Chondrocyte (in vitro differentiated cells): ENCODE measurements around the gene MYCBPAP. TPM values are rescaled to one million over a fixed set of nuclear protein-coding genes. Genes with fewer than 3 reads are reported as not detected.
A peak's percentile ranks its signal among the peaks of the same experiment; 100 is the strongest.

Experiments used
- DNase-seq: peaks from one replicate; pipeline ENCODE4 v3.0.0; 2021; ENCODE audit warnings: mixed read lengths, low spot score
- H3K27ac Mint-ChIP-seq: one replicate; pipeline ENCODE4 v1.8.0; 2021; ENCODE audit warnings: mild to moderate bottlenecking, moderate library complexity, mixed read lengths; ENCODE audit not compliant: unreplicated experiment
- H3K27me3 Mint-ChIP-seq: 2 replicates; pipeline ENCODE4 v1.8.0; 2021; ENCODE audit warnings: low read depth, mixed read lengths
- H3K36me3 Mint-ChIP-seq: 2 replicates; pipeline ENCODE4 v1.8.0; 2021; ENCODE audit warnings: low read depth, mixed read lengths
- H3K4me1 Mint-ChIP-seq: 2 replicates; pipeline ENCODE4 v1.8.0; 2021; ENCODE audit warnings: low read depth, mild to moderate bottlenecking, mixed read lengths
- H3K4me3 Mint-ChIP-seq: one replicate; pipeline ENCODE4 v1.8.0; 2021; ENCODE audit warnings: mild to moderate bottlenecking, moderate library complexity, mixed read lengths; ENCODE audit not compliant: unreplicated experiment
- H3K9me3 Mint-ChIP-seq: 2 replicates; pipeline ENCODE4 v1.8.0; 2021; ENCODE audit warnings: low read depth, mixed read lengths
- total RNA-seq: library from RNA; stranded (reverse); gene quantifications from 3 replicates; pipeline ENCODE4 v1.2.1, GENCODE V29; 2021
- TF ChIP-seq, protein P1 (sequence below): fragments of 200-600 bp; sonication (generic); IDR thresholded peaks from 2 replicates; pipeline ENCODE4 v1.5.0; 2021; ENCODE audit warnings: antibody characterized with exemption, mild to moderate bottlenecking, moderate library complexity

Gene MYCBPAP
- total RNA-seq, 1 donor from 2014 or later: 0.99 TPM

DNA sequence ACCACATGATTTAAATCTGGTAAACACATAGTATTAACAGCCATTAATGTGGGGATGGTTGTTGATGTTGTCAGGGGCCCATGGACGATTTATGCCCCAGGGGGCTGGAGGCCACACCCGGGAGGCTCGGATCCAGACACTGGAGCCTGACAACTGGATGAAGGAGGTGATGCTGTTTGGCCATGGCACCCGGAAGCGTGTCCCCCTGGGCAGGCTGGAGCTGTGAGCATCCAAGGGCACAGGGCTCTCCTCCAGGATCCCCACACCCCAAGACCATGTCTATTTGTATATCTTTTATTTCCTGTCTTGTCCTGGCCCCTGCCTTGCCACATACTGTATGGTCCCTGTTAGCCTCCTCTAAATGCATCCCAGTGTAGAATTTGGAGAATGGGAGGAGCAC lies 25.0 kb upstream of the MYCBPAP start:
- H3K4me3 Mint-ChIP-seq: no peak overlapping the region
- TF ChIP-seq, protein P1, sequence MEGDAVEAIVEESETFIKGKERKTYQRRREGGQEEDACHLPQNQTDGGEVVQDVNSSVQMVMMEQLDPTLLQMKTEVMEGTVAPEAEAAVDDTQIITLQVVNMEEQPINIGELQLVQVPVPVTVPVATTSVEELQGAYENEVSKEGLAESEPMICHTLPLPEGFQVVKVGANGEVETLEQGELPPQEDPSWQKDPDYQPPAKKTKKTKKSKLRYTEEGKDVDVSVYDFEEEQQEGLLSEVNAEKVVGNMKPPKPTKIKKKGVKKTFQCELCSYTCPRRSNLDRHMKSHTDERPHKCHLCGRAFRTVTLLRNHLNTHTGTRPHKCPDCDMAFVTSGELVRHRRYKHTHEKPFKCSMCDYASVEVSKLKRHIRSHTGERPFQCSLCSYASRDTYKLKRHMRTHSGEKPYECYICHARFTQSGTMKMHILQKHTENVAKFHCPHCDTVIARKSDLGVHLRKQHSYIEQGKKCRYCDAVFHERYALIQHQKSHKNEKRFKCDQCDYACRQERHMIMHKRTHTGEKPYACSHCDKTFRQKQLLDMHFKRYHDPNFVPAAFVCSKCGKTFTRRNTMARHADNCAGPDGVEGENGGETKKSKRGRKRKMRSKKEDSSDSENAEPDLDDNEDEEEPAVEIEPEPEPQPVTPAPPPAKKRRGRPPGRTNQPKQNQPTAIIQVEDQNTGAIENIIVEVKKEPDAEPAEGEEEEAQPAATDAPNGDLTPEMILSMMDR: no peak
- H3K27me3 Mint-ChIP-seq: no peaks in the 10 kb centered on the region
- H3K4me1 Mint-ChIP-seq: peaks cover 25% of the 10 kb centered on the region
- H3K36me3 Mint-ChIP-seq: peaks cover 16% of the 10 kb centered on the region
- no peak for DNase-seq
- H3K9me3 Mint-ChIP-seq: no peaks in the 10 kb centered on the region
- peak overlapping the region; percentile 68 for H3K27ac Mint-ChIP-seq

DNA sequence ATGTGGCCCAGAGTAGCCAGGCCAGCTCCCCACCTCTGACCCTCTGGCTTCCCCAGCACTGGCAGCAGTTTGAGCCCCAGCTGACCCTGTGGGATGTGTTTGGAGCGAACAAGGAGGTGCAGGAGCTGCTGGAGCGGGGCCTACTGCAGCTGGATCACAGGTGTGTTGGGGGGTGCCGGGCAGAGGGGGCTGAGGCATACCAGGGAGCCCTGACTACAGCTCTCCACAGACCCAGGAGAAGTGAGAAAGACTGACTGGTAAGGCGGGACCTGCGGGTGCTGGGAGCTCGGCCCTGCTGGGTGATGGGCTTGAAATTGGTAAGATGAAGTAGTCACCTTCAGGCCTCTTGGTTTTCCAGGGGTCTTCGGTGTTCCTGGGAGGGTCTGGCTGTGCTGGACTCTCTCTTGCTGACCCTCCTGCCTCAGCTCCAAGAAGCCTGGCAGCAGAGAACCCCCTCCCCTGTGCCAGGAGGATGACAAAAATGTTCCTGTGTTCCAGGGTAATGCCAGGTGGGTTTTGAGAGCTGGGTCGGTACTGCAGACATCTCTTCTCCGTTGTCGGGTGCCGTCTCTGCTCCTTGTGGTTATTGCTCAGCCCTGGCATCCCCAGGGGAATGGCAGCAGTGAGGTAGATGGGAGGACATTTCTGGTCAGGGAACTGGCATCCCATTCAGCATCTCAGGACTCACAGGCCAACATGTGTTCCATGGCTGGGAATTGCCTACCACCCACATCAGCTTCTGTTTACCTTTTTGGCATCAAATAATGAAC lies 23.7 kb upstream of the MYCBPAP start:
- TF ChIP-seq, protein P1: no peak
- H3K4me3 Mint-ChIP-seq: no peak overlapping the region
- H3K27ac Mint-ChIP-seq: no peak overlapping the region
- H3K9me3 Mint-ChIP-seq: no peaks in the 10 kb centered on the region
- H3K4me1 Mint-ChIP-seq: peaks cover 18% of the 10 kb centered on the region
- no peak for DNase-seq
- no peaks in the 10 kb centered on the region for H3K27me3 Mint-ChIP-seq
- H3K36me3 Mint-ChIP-seq: peaks cover 16% of the 10 kb centered on the region

DNA sequence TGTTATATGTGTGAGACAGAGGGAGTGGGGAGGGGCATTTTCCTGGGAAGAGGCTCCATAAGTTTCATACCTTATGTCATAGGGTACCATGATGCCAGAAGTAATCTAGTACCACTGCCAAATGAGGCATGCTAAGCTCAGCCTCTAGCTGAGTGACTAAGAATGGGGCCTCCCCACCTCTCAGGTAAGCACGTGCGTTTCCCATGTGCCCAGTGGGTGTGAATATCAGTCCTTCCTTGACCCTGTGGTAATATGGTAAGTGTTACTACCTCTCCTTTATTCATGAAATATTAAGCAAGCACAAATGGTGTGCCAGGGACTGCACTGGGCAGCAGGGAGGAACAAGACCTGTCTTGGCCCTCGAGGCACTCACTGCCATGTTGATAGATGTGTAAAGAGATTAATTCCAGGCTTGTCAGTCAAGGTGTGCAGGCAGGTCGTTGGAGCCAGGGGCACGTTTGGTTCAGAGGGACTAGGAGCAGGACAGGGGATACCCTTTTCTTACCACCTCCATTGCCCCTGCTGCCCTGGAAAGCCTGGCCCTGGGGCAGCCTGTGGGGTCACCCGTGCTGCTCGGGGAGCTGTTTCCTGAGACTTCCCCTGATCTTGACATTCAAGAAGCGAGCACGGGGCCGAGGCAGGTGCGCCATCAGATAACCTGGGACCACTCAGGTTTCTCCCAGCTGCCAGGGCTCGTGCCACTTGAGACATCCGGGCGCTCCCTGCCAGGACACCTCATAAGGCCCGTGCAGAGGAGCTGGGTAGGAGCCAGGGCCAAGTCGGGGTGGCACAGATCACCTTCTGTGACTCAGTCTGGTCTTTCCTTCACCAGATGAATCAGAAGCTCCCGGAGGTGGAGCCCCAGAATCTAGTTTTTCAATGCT lies 20.8 kb upstream of the MYCBPAP start:
- peaks cover 6% of the 10 kb centered on the region for H3K4me1 Mint-ChIP-seq
- H3K27me3 Mint-ChIP-seq: no peaks in the 10 kb centered on the region
- no peak for DNase-seq
- H3K9me3 Mint-ChIP-seq: no peaks in the 10 kb centered on the region
- H3K36me3 Mint-ChIP-seq: peaks cover 16% of the 10 kb centered on the region
- no peak overlapping the region for H3K4me3 Mint-ChIP-seq
- H3K27ac Mint-ChIP-seq: no peak overlapping the region
- TF ChIP-seq, protein P1: no peak

DNA sequence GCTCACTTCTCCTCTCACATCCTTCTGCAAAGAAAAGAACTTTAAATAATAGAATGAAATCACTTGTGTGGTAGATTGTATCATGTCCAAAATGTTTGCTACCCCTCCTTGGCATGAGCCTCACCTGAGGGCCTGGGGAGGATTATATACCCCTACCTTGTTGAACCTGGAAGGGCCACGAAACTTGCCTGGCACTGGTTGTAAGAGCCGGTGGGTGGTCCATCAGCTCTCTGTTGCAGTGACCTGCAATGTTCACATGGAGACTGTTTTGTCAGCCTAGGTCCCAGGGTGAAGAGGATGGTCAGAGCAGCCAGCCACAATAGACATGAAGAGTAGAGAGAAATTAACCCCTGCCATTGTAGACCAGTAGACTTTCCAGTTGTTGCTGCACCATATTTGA lies 19.4 kb upstream of the MYCBPAP start:
- Mint-ChIP-seq H3K4me1 (no peaks in the 10 kb centered on the region), H3K27ac (no peak overlapping the region), H3K27me3 (no peaks in the 10 kb centered on the region), H3K36me3 (peaks cover 12% of the 10 kb centered on the region), H3K9me3 (no peaks in the 10 kb centered on the region), H3K4me3 (no peak overlapping the region)
- DNase-seq: peak; percentile 25
- TF ChIP-seq, protein P1: no peak

DNA sequence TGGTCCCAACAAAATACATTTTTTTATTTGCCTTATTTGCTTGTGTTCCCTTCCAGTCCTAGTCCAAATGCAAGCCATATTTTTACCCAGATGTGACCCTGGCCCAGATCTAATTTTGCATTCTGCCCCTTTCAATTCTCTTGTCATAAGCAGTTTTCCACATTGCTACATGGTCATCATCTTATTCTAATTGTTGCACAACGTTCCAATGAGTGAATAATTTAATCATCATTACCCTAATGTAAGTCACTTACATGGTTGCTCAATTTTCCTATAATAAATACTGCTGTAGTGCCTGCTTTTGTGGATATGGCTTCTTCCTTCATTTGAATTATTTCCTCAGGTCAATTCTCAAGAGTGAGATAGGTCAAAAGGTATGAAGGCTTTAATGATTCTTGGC lies 16.7 kb upstream of the MYCBPAP start:
- Mint-ChIP-seq H3K27me3 (no peaks in the 10 kb centered on the region), H3K27ac (no peak overlapping the region), H3K4me3 (no peak overlapping the region), H3K4me1 (peaks cover 5% of the 10 kb centered on the region), H3K36me3 (no peaks in the 10 kb centered on the region), H3K9me3 (no peaks in the 10 kb centered on the region)
- TF ChIP-seq, protein P1: no peak
- DNase-seq: no peak
